Astrocyte (in vitro differentiated cells and primary cell): ENCODE results near the gene AATK.

ENCODE experiments used
- EZH2 ChIP-seq: IDR thresholded peaks from 2 replicates; pipeline ENCODE4 v1.6.1; 2012; ENCODE audit warnings: mild to moderate bottlenecking, low read length, inconsistent platforms; ENCODE audit not compliant: insufficient read depth
- TF ChIP-seq, protein P1 (sequence below): IDR thresholded peaks from 2 replicates; pipeline ENCODE4 v1.5.1; 2011; ENCODE audit warnings: low read depth, mild to moderate bottlenecking, inconsistent platforms, low read length, moderate library complexity; ENCODE audit not compliant: insufficient read depth

DNA sequence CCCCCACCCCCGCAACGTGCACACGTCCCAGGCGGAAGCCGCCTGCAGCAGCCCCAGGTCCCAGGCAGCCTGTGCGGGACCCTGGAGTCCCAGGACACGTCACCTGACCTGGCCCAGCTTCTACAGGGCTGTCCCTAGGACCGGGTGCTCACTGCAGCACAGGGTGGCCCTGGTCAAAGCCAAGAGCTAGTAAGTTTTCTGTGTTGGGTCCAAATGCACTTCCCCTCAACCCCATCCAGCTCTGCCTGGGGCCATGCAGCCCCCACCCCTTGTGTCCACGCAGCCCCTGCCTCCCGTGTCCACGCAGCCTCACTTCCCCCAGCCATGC, 22.9 kb downstream of the AATK start:
- TF ChIP-seq, protein P1, sequence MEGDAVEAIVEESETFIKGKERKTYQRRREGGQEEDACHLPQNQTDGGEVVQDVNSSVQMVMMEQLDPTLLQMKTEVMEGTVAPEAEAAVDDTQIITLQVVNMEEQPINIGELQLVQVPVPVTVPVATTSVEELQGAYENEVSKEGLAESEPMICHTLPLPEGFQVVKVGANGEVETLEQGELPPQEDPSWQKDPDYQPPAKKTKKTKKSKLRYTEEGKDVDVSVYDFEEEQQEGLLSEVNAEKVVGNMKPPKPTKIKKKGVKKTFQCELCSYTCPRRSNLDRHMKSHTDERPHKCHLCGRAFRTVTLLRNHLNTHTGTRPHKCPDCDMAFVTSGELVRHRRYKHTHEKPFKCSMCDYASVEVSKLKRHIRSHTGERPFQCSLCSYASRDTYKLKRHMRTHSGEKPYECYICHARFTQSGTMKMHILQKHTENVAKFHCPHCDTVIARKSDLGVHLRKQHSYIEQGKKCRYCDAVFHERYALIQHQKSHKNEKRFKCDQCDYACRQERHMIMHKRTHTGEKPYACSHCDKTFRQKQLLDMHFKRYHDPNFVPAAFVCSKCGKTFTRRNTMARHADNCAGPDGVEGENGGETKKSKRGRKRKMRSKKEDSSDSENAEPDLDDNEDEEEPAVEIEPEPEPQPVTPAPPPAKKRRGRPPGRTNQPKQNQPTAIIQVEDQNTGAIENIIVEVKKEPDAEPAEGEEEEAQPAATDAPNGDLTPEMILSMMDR = no peak
- no peak for TF ChIP-seq EZH2
